HEK293 (cell line): ENCODE data around the gene PDAP1.

Experiments used
- CTCF ChIA-PET: fragments of 350-600 bp; formaldehyde crosslinking; extraction: SDS; loops from one replicate; lab custom pipeline; 2021; ENCODE audit warnings: antibody characterized with exemption; lab: Yijun Ruan, JAX
- POLR2A ChIA-PET: fragments of 300-600 bp; formaldehyde crosslinking; extraction: SDS; loops from one replicate; lab custom pipeline; 2020; ENCODE audit warnings: antibody characterized with exemption, inconsistent platforms; lab: Yijun Ruan, JAX
- H3K27ac ChIP-seq: fragments of 200-500 bp; sonication (Bioruptor generic); 2 replicates; pipeline ENCODE4 v1.5.1; 2014; ENCODE audit warnings: low read depth, low read length, control low read depth, inconsistent platforms; ENCODE audit errors: extremely low read depth
- H3K36me3 ChIP-seq, 2 experiments: fragments of 200-500 bp in 1 of 2; sonication (Bioruptor generic) in 1 of 2; 1 replicate in 1 of 2; 2 replicates in 1 of 2; pipeline ENCODE4 v1.5.1; 2014 to 2017; ENCODE audit warnings: inconsistent platforms in 2 of 2, low read length in 2 of 2; ENCODE audit not compliant: control insufficient read depth in 2 of 2, insufficient read depth in 1 of 2
- H3K4me1 ChIP-seq: fragments of 200-500 bp; sonication (Bioruptor generic); 2 replicates; pipeline ENCODE4 v1.5.1; 2014; ENCODE audit warnings: mild to moderate bottlenecking, low read length, inconsistent platforms; ENCODE audit not compliant: control insufficient read depth, insufficient read depth
- H3K4me3 ChIP-seq: 2 replicates; pipeline ENCODE4 v1.5.1; 2011; ENCODE audit warnings: low read depth, mild to moderate bottlenecking, control low read depth, low read length, moderate library complexity
- H3K9me3 ChIP-seq: fragments of 200-500 bp; sonication (Bioruptor generic); 2 replicates; pipeline ENCODE4 v1.5.1; 2014; ENCODE audit warnings: low read depth, low read length, inconsistent platforms; ENCODE audit not compliant: control insufficient read depth, insufficient read depth
- GLI4 ChIP-seq: fragments of 450-650 bp; formaldehyde crosslinking; IDR thresholded peaks from 2 replicates; pipeline ENCODE4 v1.5.1; 2016; ENCODE audit warnings: missing biosample characterization, missing genetic modification characterization
- GLIS1 ChIP-seq: fragments of 450-650 bp; formaldehyde crosslinking; IDR thresholded peaks from 2 replicates; pipeline ENCODE4 v1.5.1; 2016; ENCODE audit warnings: missing biosample characterization, missing genetic modification characterization
- HOXA7 ChIP-seq: sonication (generic); formaldehyde crosslinking; IDR thresholded peaks from 2 replicates; pipeline ENCODE4 v1.8.1; 2022; ENCODE audit warnings: missing genetic modification reagents, borderline replicate concordance
- KLF9 ChIP-seq: fragments of 450-650 bp; formaldehyde crosslinking; IDR thresholded peaks from 2 replicates; pipeline ENCODE4 v1.5.1; 2016; ENCODE audit warnings: missing biosample characterization, missing genetic modification characterization, low read depth
- ZBTB48 ChIP-seq: fragments of 450-650 bp; formaldehyde crosslinking; IDR thresholded peaks from 2 replicates; pipeline ENCODE4 v1.5.1; 2016; ENCODE audit warnings: missing biosample characterization, missing genetic modification characterization
- ZFHX2 ChIP-seq: fragments of 450-650 bp; formaldehyde crosslinking; conservative IDR thresholded peaks from 2 replicates; pipeline ENCODE4 v1.5.1; 2016; ENCODE audit warnings: missing biosample characterization, missing genetic modification characterization
- ZNF112 ChIP-seq: fragments of 450-650 bp; formaldehyde crosslinking; IDR thresholded peaks from 2 replicates; pipeline ENCODE4 v1.5.0; 2017; ENCODE audit warnings: missing biosample characterization, missing genetic modification characterization
- ZNF157 ChIP-seq: fragments of 450-650 bp; formaldehyde crosslinking; IDR thresholded peaks from 2 replicates; pipeline ENCODE4 v1.5.1; 2016; ENCODE audit warnings: missing biosample characterization, missing genetic modification characterization
- ZNF19 ChIP-seq: fragments of 450-650 bp; formaldehyde crosslinking; IDR thresholded peaks from 2 replicates; pipeline ENCODE4; 2016; ENCODE audit warnings: missing biosample characterization, missing genetic modification characterization, low read depth
- ZNF202 ChIP-seq: fragments of 450-650 bp; formaldehyde crosslinking; IDR thresholded peaks from 2 replicates; pipeline ENCODE4 v1.5.1; 2016; ENCODE audit warnings: missing biosample characterization, missing genetic modification characterization, borderline replicate concordance
- ZNF239 ChIP-seq: fragments of 450-650 bp; formaldehyde crosslinking; IDR thresholded peaks from 2 replicates; pipeline ENCODE4 v1.5.1; 2016; ENCODE audit warnings: missing biosample characterization, missing genetic modification characterization
- ZNF26 ChIP-seq: fragments of 450-650 bp; formaldehyde crosslinking; IDR thresholded peaks from 2 replicates; pipeline ENCODE4 v1.5.1; 2016; ENCODE audit warnings: missing biosample characterization, missing genetic modification characterization
- ZNF274 ChIP-seq, 2 experiments: fragments of 200-500 bp in 1 of 2; fragments of 450-650 bp in 1 of 2; sonication (Bioruptor generic) in 1 of 2; formaldehyde crosslinking in 1 of 2; IDR thresholded peaks; 2 replicates each; pipeline versions ENCODE4 v1.5.1 to v1.6.1; 2014 to 2016; ENCODE audit warnings: borderline replicate concordance in 1 of 2, inconsistent platforms in 1 of 2, low read length in 1 of 2, missing biosample characterization in 1 of 2, missing genetic modification characterization in 1 of 2
- ZNF366 ChIP-seq: fragments of 450-650 bp; formaldehyde crosslinking; conservative IDR thresholded peaks from 2 replicates; pipeline ENCODE4 v1.5.1; 2016; ENCODE audit warnings: missing biosample characterization, missing genetic modification characterization
- ZNF391 ChIP-seq: fragments of 450-650 bp; formaldehyde crosslinking; IDR thresholded peaks from 2 replicates; pipeline ENCODE4 v1.5.1; 2016; ENCODE audit warnings: low read depth, missing biosample characterization, missing genetic modification characterization, borderline replicate concordance
- ZNF48 ChIP-seq: fragments of 450-650 bp; formaldehyde crosslinking; IDR thresholded peaks from 2 replicates; pipeline ENCODE4 v1.5.1; 2016; ENCODE audit warnings: missing biosample characterization, missing genetic modification characterization
- ZNF501 ChIP-seq: fragments of 450-650 bp; formaldehyde crosslinking; IDR thresholded peaks from 2 replicates; pipeline ENCODE4 v1.5.1; 2016; ENCODE audit warnings: missing biosample characterization, missing genetic modification characterization
- ZNF629 ChIP-seq: fragments of 450-650 bp; formaldehyde crosslinking; IDR thresholded peaks from 2 replicates; pipeline ENCODE4 v1.5.1; 2017; ENCODE audit warnings: missing biosample characterization, missing genetic modification characterization
- ZNF660 ChIP-seq: fragments of 450-650 bp; IDR thresholded peaks from 2 replicates; pipeline ENCODE4 v1.5.1; 2018; ENCODE audit warnings: missing biosample characterization, mild to moderate bottlenecking, missing genetic modification characterization
- ZNF692 ChIP-seq: fragments of 450-650 bp; formaldehyde crosslinking; IDR thresholded peaks from 2 replicates; pipeline ENCODE4 v1.5.1; 2016; ENCODE audit warnings: missing biosample characterization, missing genetic modification characterization
- ZNF701 ChIP-seq: fragments of 450-650 bp; formaldehyde crosslinking; IDR thresholded peaks from 2 replicates; pipeline ENCODE4 v1.5.1; 2016; ENCODE audit warnings: missing biosample characterization, missing genetic modification characterization
- ZNF792 ChIP-seq: fragments of 450-650 bp; formaldehyde crosslinking; IDR thresholded peaks from 2 replicates; pipeline ENCODE4 v1.5.1; 2016; ENCODE audit warnings: missing biosample characterization, missing genetic modification characterization
- ZSCAN18 ChIP-seq: fragments of 450-650 bp; formaldehyde crosslinking; IDR thresholded peaks from 2 replicates; pipeline ENCODE4 v1.5.1; 2016; ENCODE audit warnings: missing biosample characterization, missing genetic modification characterization
- ZSCAN4 ChIP-seq: fragments of 450-650 bp; formaldehyde crosslinking; IDR thresholded peaks from 2 replicates; pipeline ENCODE4 v1.5.1; 2017; ENCODE audit warnings: missing biosample characterization, missing genetic modification characterization
- ZXDB ChIP-seq: fragments of 450-650 bp; formaldehyde crosslinking; IDR thresholded peaks from 2 replicates; pipeline ENCODE4 v1.5.1; 2016; ENCODE audit warnings: missing biosample characterization, missing genetic modification characterization
- TF ChIP-seq, protein P1 (sequence below): fragments of 450-650 bp; formaldehyde crosslinking; IDR thresholded peaks from 2 replicates; pipeline ENCODE4 v1.5.1; 2017; ENCODE audit warnings: missing biosample characterization, missing genetic modification characterization
- TF ChIP-seq, protein P2 (sequence below): fragments of 450-650 bp; formaldehyde crosslinking; IDR thresholded peaks from 2 replicates; pipeline ENCODE4 v1.5.1; 2016; ENCODE audit warnings: missing biosample characterization, missing genetic modification characterization, borderline replicate concordance

Gene PDAP1

GRCh38 chr7:99440195-99440594 lies 31.8 kb upstream of the PDAP1 start (continued):
- TF ChIP-seq, protein P1, sequence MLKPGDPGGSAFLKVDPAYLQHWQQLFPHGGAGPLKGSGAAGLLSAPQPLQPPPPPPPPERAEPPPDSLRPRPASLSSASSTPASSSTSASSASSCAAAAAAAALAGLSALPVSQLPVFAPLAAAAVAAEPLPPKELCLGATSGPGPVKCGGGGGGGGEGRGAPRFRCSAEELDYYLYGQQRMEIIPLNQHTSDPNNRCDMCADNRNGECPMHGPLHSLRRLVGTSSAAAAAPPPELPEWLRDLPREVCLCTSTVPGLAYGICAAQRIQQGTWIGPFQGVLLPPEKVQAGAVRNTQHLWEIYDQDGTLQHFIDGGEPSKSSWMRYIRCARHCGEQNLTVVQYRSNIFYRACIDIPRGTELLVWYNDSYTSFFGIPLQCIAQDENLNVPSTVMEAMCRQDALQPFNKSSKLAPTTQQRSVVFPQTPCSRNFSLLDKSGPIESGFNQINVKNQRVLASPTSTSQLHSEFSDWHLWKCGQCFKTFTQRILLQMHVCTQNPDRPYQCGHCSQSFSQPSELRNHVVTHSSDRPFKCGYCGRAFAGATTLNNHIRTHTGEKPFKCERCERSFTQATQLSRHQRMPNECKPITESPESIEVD (tag by site-specific recombination), result no peak
- no peak for TF ChIP-seq ZNF202 (tag by site-specific recombination)
- peak; percentile 19; the same call in 1 of the 2 replicates for TF ChIP-seq ZBTB48 (tag by site-specific recombination)
- no peak for TF ChIP-seq KLF9
- no peak for TF ChIP-seq ZSCAN4 (tag by site-specific recombination)
- TF ChIP-seq GLI4 (tag by site-specific recombination), result no peak
- TF ChIP-seq ZNF239 (tag by site-specific recombination), result no peak
- TF ChIP-seq, protein P2, sequence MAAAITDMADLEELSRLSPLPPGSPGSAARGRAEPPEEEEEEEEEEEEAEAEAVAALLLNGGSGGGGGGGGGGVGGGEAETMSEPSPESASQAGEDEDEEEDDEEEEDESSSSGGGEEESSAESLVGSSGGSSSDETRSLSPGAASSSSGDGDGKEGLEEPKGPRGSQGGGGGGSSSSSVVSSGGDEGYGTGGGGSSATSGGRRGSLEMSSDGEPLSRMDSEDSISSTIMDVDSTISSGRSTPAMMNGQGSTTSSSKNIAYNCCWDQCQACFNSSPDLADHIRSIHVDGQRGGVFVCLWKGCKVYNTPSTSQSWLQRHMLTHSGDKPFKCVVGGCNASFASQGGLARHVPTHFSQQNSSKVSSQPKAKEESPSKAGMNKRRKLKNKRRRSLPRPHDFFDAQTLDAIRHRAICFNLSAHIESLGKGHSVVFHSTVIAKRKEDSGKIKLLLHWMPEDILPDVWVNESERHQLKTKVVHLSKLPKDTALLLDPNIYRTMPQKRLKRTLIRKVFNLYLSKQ, result no peak
- TF ChIP-seq ZNF157, result no peak
- no peak for TF ChIP-seq ZNF660 (tag by site-specific recombination)
- no peak for TF ChIP-seq ZSCAN18 (tag by site-specific recombination)
- no peak for TF ChIP-seq ZNF629
- no peak for TF ChIP-seq ZNF19 (tag by site-specific recombination)
- TF ChIP-seq ZNF26 (tag by site-specific recombination), result no peak
- TF ChIP-seq ZNF501, result no peak

DNA sequence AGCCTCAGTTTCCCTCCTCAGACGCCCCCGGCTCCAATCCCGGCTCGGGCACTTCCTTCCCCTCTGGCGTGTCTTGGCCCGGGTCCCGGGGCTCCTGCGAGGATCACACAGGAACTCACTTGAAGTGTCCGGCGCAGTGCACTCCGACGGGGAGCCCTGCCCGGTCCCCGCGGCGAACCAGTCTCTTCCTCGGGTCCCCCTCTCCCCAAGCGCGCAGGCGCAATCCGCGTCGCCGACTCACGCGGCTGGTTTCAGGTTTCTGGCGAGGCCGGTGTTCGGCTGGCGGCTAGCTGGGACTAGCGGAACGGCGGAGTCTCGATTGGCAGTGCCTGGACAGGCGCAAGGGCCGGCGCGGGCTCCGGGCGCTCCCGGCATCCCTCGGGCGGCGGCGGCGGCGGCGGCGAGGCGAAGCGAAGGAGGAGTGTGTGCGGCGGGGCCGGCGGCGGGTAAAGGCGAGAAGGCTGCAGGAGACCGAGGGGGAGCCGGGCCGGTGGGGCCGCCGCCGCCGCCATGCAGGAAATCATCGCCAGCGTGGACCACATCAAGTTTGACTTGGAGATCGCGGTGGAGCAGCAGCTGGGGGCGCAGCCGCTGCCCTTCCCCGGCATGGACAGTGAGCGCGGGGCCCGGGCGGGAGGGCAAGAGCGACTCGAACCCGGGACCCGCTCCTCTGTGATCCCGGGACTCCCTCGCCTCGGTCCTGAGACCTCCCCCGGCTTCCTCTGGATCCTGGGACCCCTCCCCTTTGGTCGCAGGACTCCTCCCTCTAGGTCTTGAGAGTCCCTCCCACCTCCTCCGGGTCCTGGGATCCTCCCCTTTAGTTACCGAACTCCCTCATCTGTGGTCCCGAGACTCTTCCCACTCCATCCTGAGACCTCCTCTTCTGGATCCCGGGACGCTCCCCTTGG lies 30.4 kb upstream of the PDAP1 start, which contains the start of the genes CPSF4 and PTCD1:
TSS of gene CPSF4 (plus strand) at position 371 of the 908 bp plus-strand sequence. CDS start at position 511, 140 bp downstream.
TSS of gene PTCD1 (minus strand) at position 226 of the 908 bp plus-strand sequence. CDS start 3,556 bp downstream, outside the sequence.
- peaks cover 42 to 49% of the 10 kb centered on the region in 2 experiments for H3K36me3 ChIP-seq
- ChIA-PET POLR2A (interaction anchor here (0.6 to 2.4 kb wide), 14 partner anchors 9 to 178 kb away, joined by 3 to 20 read pairs (median 4); partner anchors contain the start of genes BUD31, PDAP1, ZKSCAN5 and ZNF394), CTCF (no interaction called here)
- H3K4me1 ChIP-seq, result peaks cover 9% of the 10 kb centered on the region
- H3K4me3 ChIP-seq, result peak within 1 kb of the TSS; percentile 91
- peak within 1 kb of the TSS; percentile 91 for H3K27ac ChIP-seq
- H3K9me3 ChIP-seq, result no peaks in the 10 kb centered on the region
- TF ChIP-seq ZNF48 (tag by site-specific recombination), result no peak
- peak; percentile 63; the same call in 1 of the 2 replicates for TF ChIP-seq ZNF692 (tag by site-specific recombination)
- TF ChIP-seq HOXA7 (CRISPR knock-in tag), result no peak
- no peak for TF ChIP-seq ZNF274 (IDR thresholded peaks at IDR 0.05; ENCODE audit: low read length)
- TF ChIP-seq ZNF274 (tag by site-specific recombination; IDR thresholded peaks at IDR 0.05; ENCODE audit: borderline replicate concordance), result no peak
- TF ChIP-seq ZFHX2 (tag by site-specific recombination), result peak; percentile 39; the same call in 1 of the 2 replicates
- 0 out of 2 replicates have a peak, but pooled peaks have one; percentile 40 for TF ChIP-seq ZNF792 (tag by site-specific recombination)
- TF ChIP-seq ZNF701 (tag by site-specific recombination), result no peak
- TF ChIP-seq ZNF366, result no peak
- TF ChIP-seq ZNF112 (tag by site-specific recombination), result no peak
- no peak for TF ChIP-seq ZNF391
- peak; percentile 50; the same call in 1 of the 2 replicates for TF ChIP-seq GLIS1
- TF ChIP-seq ZXDB (tag by site-specific recombination), result peak; percentile 85
